Stimulated activated CD8-positive, alpha-beta memory T cell treated with anti-CD3 and anti-CD28 coated beads, Interleukin-7, amount 100 ng/mL, for 4 hours (primary cell): ENCODE data around the gene PLSCR4.
"Not testable (repeated sequence)": the region's sequence is repeated elsewhere in the genome, so short reads cannot be mapped to it uniquely, and the experiment has no call there.

Experiments used
- DNase-seq, 2 donors: peaks; one replicate each; pipeline ENCODE4 v3.0.0-alpha.2; 2020; ENCODE audit warnings: low read depth in 2 of 2

PLSCR4 gene

GRCh38 chr3:146247911-146248310 lies 3.0 kb downstream of the PLSCR4 start:
- DNase-seq, result no peak

- no peak for DNase-seq
These were observed 4.4 kb downstream of the PLSCR4 start for GRCh38 chr3:146246526-146246925.

- no peak for DNase-seq
These were observed 7.3 kb downstream of the PLSCR4 start for GRCh38 chr3:146243559-146243958.

GRCh38 chr3:146241523-146242240 lies 9.2 kb downstream of the PLSCR4 start:
- DNase-seq, result no peak

- no peak for DNase-seq
These were observed 17.4 kb downstream of the PLSCR4 start for GRCh38 chr3:146233487-146233886.

- no peak for DNase-seq
These were observed 23.4 kb downstream of the PLSCR4 start for GRCh38 chr3:146227486-146227885.

- no peak for DNase-seq
These were observed 24.0 kb downstream of the PLSCR4 start for GRCh38 chr3:146226881-146227280.

- DNase-seq, result not testable (repeated sequence)
These were observed 25.4 kb downstream of the PLSCR4 start for GRCh38 chr3:146225458-146225857.

- DNase-seq, result no peak
These were observed 27.2 kb downstream of the PLSCR4 start for GRCh38 chr3:146223401-146224373.

- DNase-seq, result no peak
These were observed 28.5 kb downstream of the PLSCR4 start for GRCh38 chr3:146222204-146223046.

- DNase-seq, result no peak
These were observed 29.6 kb downstream of the PLSCR4 start for GRCh38 chr3:146221276-146221675.

GRCh38 chr3:146218880-146219866 lies 31.7 kb downstream of the PLSCR4 start:
- peak; percentile 0 to 12 for DNase-seq

GRCh38 chr3:146217324-146217723 lies 33.6 kb downstream of the PLSCR4 start:
- DNase-seq, result no peak

GRCh38 chr3:146214493-146214892 lies 36.4 kb downstream of the PLSCR4 start:
- DNase-seq, result no peak

GRCh38 chr3:146209371-146209770 lies 41.5 kb downstream of the PLSCR4 start:
- DNase-seq, result no peak

- DNase-seq, result no peak
These were observed 47.1 kb downstream of the PLSCR4 start for GRCh38 chr3:146203776-146204175.

- no peak for DNase-seq
These were observed 50.3 kb downstream of the PLSCR4 start for GRCh38 chr3:146200461-146201220.

GRCh38 chr3:146199762-146200161 lies 51.1 kb downstream of the PLSCR4 start:
- DNase-seq, result no peak

- no peak for DNase-seq
These were observed 54.1 kb downstream of the PLSCR4 start for GRCh38 chr3:146196789-146197188.

- no peak for DNase-seq
These were observed 55.3 kb downstream of the PLSCR4 start for GRCh38 chr3:146195605-146196004.
